Fibroblast of mammary gland (primary cell): Measurements from ENCODE around the gene MKNK2.

Experiments
- DNase-seq: peaks from one replicate; pipeline ENCODE4 v3.0.0-alpha.2; 2010; ENCODE audit warnings: low read depth
- H3K4me3 ChIP-seq: 2 replicates; pipeline ENCODE4 v1.5.1; 2011; ENCODE audit warnings: low read depth, mild to moderate bottlenecking, low read length, moderate library complexity; ENCODE audit not compliant: control insufficient read depth
- CTCF ChIP-seq: conservative IDR thresholded peaks from 2 replicates; pipeline ENCODE4 v1.5.1; 2011; ENCODE audit warnings: low read depth, low read length, inconsistent platforms; ENCODE audit not compliant: control insufficient read depth, insufficient read depth

MKNK2 gene

GRCh38 chr19:2060884-2061494, 9.9 kb upstream of the MKNK2 start:
- H3K4me3 ChIP-seq: peak overlapping the region; percentile 27
- TF ChIP-seq CTCF: no peak
- DNase-seq: peak; percentile 78

- no peak for TF ChIP-seq CTCF
- peak; percentile 73 for DNase-seq
- H3K4me3 ChIP-seq: no peak overlapping the region
These were observed 8.6 kb upstream of the MKNK2 start for GRCh38 chr19:2059422-2060201.

- no peak for DNase-seq
- H3K4me3 ChIP-seq: no peak overlapping the region
- no peak for TF ChIP-seq CTCF
These were observed 7.8 kb upstream of the MKNK2 start for GRCh38 chr19:2058570-2059421.

- no peak for DNase-seq
- H3K4me3 ChIP-seq: no peak overlapping the region
- no peak for TF ChIP-seq CTCF
These were observed 6.7 kb upstream of the MKNK2 start for GRCh38 chr19:2057484-2058469.

- TF ChIP-seq CTCF: no peak
- no peak for DNase-seq
- H3K4me3 ChIP-seq: no peak overlapping the region
These were observed 5.8 kb upstream of the MKNK2 start for GRCh38 chr19:2056837-2057192.
